ENCODE results near the gene PAPPA2. TPM values are rescaled to one million over a fixed set of nuclear protein-coding genes. Genes with fewer than 3 reads are reported as not detected.

The PAPPA2 gene
- total RNA-seq, 2 experiments from 2014 or later, result 0.19 TPM; not detected in 1

- Histone ChIP-seq H4K20me1 (ENCODE audit: insufficient read depth, low read length) (no peaks in the 10 kb centered on the region), H3K4me3 (ENCODE audit: low read depth, low read length, poor library complexity, severe bottlenecking) (no peak overlapping the region)
- no TSS peak for BruUV-seq (replicated peaks)
Measured at GRCh38 chr1:176504848-176505553, 42.0 kb downstream of the PAPPA2 start.

DNA sequence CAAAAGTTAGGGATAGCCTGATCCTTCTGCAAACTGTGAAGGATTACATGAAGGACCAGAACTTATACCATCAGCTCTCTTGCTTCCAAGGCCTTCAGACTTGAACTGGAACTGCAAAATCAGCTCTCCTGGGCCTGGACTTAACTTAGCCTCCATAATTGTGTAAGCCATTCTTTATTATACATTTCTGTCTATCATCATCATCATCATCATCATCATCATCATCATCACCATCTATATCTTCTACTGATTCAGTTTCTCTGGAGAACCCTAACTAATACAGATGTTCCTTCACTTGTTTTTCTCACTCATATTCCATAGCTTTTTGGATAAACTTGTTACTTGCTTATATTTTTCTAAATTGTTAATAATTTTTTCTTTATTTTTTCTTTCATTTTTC lies 50.0 kb downstream of the PAPPA2 start:
- no TSS peak for BruUV-seq (replicated peaks)
- H3K4me3 ChIP-seq (ENCODE audit: low read depth, low read length, poor library complexity, severe bottlenecking), result no peak overlapping the region
- no peak for DNase-seq (ENCODE audit: low spot score)
- H2AFZ ChIP-seq (ENCODE audit: low read length), result no peak overlapping the region
- no peaks in the 10 kb centered on the region for H3K36me3 ChIP-seq (ENCODE audit: insufficient read depth, low read length)
- intact Hi-C loops (cut with micrococcal nuclease; ENCODE audit: unreplicated experiment), result no loop called here
- no peaks in the 10 kb centered on the region for H3K9me2 ChIP-seq (ENCODE audit: insufficient read depth, low read length)
- H3K4me1 ChIP-seq (ENCODE audit: insufficient read depth, low read length, poor library complexity, severe bottlenecking), result no peaks in the 10 kb centered on the region
- TF ChIP-seq EZH2phosphoT487 (IDR thresholded peaks at IDR 0.05; ENCODE audit: borderline replicate concordance, low read depth, low read length) (no peak), CTCF (conservative IDR thresholded peaks at IDR 0.05; ENCODE audit: low read length) (no peak)
- H3K27ac ChIP-seq (ENCODE audit: low read depth, low read length, poor library complexity, severe bottlenecking), result no peak overlapping the region
- H3K9me3 ChIP-seq (ENCODE audit: low read length), result no peaks in the 10 kb centered on the region
- CTCF ChIA-PET (ENCODE audit: unreplicated experiment), result no interaction called here
- H4K20me1 ChIP-seq (ENCODE audit: insufficient read depth, low read length), result no peaks in the 10 kb centered on the region
- H3K4me2 ChIP-seq (ENCODE audit: low read length), result no peak overlapping the region
- POLR2A ChIA-PET, result no interaction called here
- H3K79me2 ChIP-seq (ENCODE audit: insufficient read depth, low read depth, low read length), result no peaks in the 10 kb centered on the region

More at GRCh38 chr1:176504848-176505553, 42.0 kb downstream of the PAPPA2 start:
- CTCF ChIA-PET (ENCODE audit: unreplicated experiment), result no interaction called here
- Histone ChIP-seq H3K4me1 (ENCODE audit: insufficient read depth, low read length, poor library complexity, severe bottlenecking) (no peaks in the 10 kb centered on the region), H3K4me2 (ENCODE audit: low read length) (no peak overlapping the region), H3K79me2 (ENCODE audit: insufficient read depth, low read depth, low read length) (no peaks in the 10 kb centered on the region), H3K36me3 (ENCODE audit: insufficient read depth, low read length) (no peaks in the 10 kb centered on the region), H2AFZ (ENCODE audit: low read length) (no peak overlapping the region), H3K9me2 (ENCODE audit: insufficient read depth, low read length) (no peaks in the 10 kb centered on the region), H3K9me3 (ENCODE audit: low read length) (no peaks in the 10 kb centered on the region), H3K27ac (ENCODE audit: low read depth, low read length, poor library complexity, severe bottlenecking) (no peak overlapping the region)
- DNase-seq (ENCODE audit: low spot score), result no peak
- POLR2A ChIA-PET, result no interaction called here
- intact Hi-C loops (cut with micrococcal nuclease; ENCODE audit: unreplicated experiment), result no loop called here
- TF ChIP-seq EZH2phosphoT487 (IDR thresholded peaks at IDR 0.05; ENCODE audit: borderline replicate concordance, low read depth, low read length) (no peak), CTCF (conservative IDR thresholded peaks at IDR 0.05; ENCODE audit: low read length) (no peak)

DNA sequence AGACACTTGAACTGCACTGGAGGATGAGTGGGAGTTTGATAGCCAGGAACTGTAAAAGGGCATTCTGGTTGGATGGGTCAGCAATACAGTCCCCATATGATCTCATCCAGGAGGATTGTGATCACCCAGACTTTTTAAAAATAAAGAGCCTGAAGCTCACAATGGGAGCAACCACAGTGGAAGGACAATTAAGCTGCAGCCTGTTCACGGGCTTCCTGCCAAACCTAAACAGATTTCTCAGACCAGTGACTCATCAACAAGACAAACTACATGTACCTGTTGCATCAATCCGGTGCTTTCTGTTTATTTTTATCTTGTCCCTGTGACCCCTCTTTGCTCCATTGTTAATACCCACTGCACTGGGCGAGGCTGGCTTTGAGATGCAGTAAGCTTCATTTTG lies 52.3 kb downstream of the PAPPA2 start:
- Histone ChIP-seq H3K9me3 (ENCODE audit: low read length) (no peaks in the 10 kb centered on the region), H3K9me2 (ENCODE audit: insufficient read depth, low read length) (no peaks in the 10 kb centered on the region), H3K4me2 (ENCODE audit: low read length) (no peak overlapping the region), H4K20me1 (ENCODE audit: insufficient read depth, low read length) (no peaks in the 10 kb centered on the region), H3K4me3 (ENCODE audit: low read depth, low read length, poor library complexity, severe bottlenecking) (no peak overlapping the region), H3K27ac (ENCODE audit: low read depth, low read length, poor library complexity, severe bottlenecking) (no peak overlapping the region), H2AFZ (ENCODE audit: low read length) (no peak overlapping the region), H3K4me1 (ENCODE audit: insufficient read depth, low read length, poor library complexity, severe bottlenecking) (no peaks in the 10 kb centered on the region), H3K79me2 (ENCODE audit: insufficient read depth, low read depth, low read length) (no peaks in the 10 kb centered on the region), H3K36me3 (ENCODE audit: insufficient read depth, low read length) (no peaks in the 10 kb centered on the region)
- DNase-seq (ENCODE audit: low spot score), result no peak
- ChIA-PET CTCF (ENCODE audit: unreplicated experiment) (no interaction called here), POLR2A (no interaction called here)
- TF ChIP-seq CTCF (conservative IDR thresholded peaks at IDR 0.05; ENCODE audit: low read length) (no peak), EZH2phosphoT487 (IDR thresholded peaks at IDR 0.05; ENCODE audit: borderline replicate concordance, low read depth, low read length) (no peak)
- no TSS peak for BruUV-seq (replicated peaks)
- intact Hi-C loops (cut with micrococcal nuclease; ENCODE audit: unreplicated experiment), result no loop called here

All from OCI-LY7 (cell line).